Mesenchymal stem cell (in vitro differentiated cells and primary cell): ENCODE results near the gene TESK2.
"Not testable (repeated sequence)": the region's sequence is repeated elsewhere in the genome, so short reads cannot be mapped to it uniquely, and the experiment has no call there.

Experiments
- DNase-seq: peaks from one replicate; pipeline ENCODE4 v3.0.0-alpha.2; 2013
- H2AFZ ChIP-seq: one replicate; pipeline ENCODE4 v1.6.1; 2013; ENCODE audit warnings: low read depth, mild to moderate bottlenecking, control low read depth, inconsistent platforms, low read length, moderate library complexity
- H2AK5ac ChIP-seq: 2 replicates; pipeline ENCODE4 v1.6.1; 2013; ENCODE audit warnings: low read length, moderate library complexity, mild to moderate bottlenecking, inconsistent platforms; ENCODE audit not compliant: severe bottlenecking
- H2BK120ac ChIP-seq: one replicate; pipeline ENCODE4 v1.6.1; 2013; ENCODE audit warnings: low read depth, mild to moderate bottlenecking, inconsistent platforms, low read length, moderate library complexity
- H2BK12ac ChIP-seq, 2 experiments: one replicate each; pipeline ENCODE4 v1.6.1; 2013; ENCODE audit warnings: inconsistent platforms in 2 of 2, low read length in 2 of 2, mild to moderate bottlenecking in 2 of 2, moderate library complexity in 2 of 2, control low read depth in 1 of 2
- H2BK15ac ChIP-seq: one replicate; pipeline ENCODE4 v1.6.1; 2013; ENCODE audit warnings: mild to moderate bottlenecking, low read depth, inconsistent platforms; ENCODE audit not compliant: poor library complexity, severe bottlenecking
- H2BK5ac ChIP-seq: 2 replicates; pipeline ENCODE4 v1.6.1; 2013; ENCODE audit warnings: low read depth, mild to moderate bottlenecking, low read length, control low read depth, inconsistent platforms; ENCODE audit not compliant: poor library complexity, severe bottlenecking
- H3K14ac ChIP-seq, 2 experiments: one replicate each; pipeline ENCODE4 v1.6.1; 2013; ENCODE audit warnings: inconsistent platforms in 2 of 2, low read length in 2 of 2, control low read depth in 1 of 2, mild to moderate bottlenecking in 1 of 2, moderate library complexity in 1 of 2
- H3K18ac ChIP-seq, 2 experiments: one replicate each; pipeline ENCODE4 v1.6.1; 2013; ENCODE audit warnings: inconsistent platforms in 2 of 2, low read length in 2 of 2, control low read depth in 1 of 2, low read depth in 1 of 2, mild to moderate bottlenecking in 1 of 2
- H3K23ac ChIP-seq, 2 experiments: one replicate each; pipeline ENCODE4 v1.6.1; 2013; ENCODE audit warnings: inconsistent platforms in 2 of 2, low read length in 2 of 2, mild to moderate bottlenecking in 2 of 2, moderate library complexity in 2 of 2, control low read depth in 1 of 2
- H3K27ac ChIP-seq: 2 replicates; pipeline ENCODE4 v1.5.1; 2013; ENCODE audit warnings: mild to moderate bottlenecking, moderate library complexity, low read length, control low read depth, inconsistent platforms; ENCODE audit not compliant: poor library complexity, severe bottlenecking
- H3K27me3 ChIP-seq, 2 experiments: 2 replicates each; pipeline versions ENCODE4 v1.6.1 to v1.7.0; 2013; ENCODE audit warnings: low read length in 2 of 2, mild to moderate bottlenecking in 2 of 2, moderate library complexity in 2 of 2, control low read depth in 1 of 2, inconsistent platforms in 1 of 2; ENCODE audit not compliant: control insufficient read depth in 1 of 2, insufficient read depth in 1 of 2
- H3K36me3 ChIP-seq, 2 experiments: 2 replicates each; pipeline versions ENCODE4 v1.6.1 to v1.7.0; 2013; ENCODE audit warnings: low read length in 2 of 2, control low read depth in 1 of 2, inconsistent platforms in 1 of 2, low read depth in 1 of 2, mild to moderate bottlenecking in 1 of 2; ENCODE audit not compliant: insufficient read depth in 2 of 2, control insufficient read depth in 1 of 2
- H3K4ac ChIP-seq, 2 experiments: one replicate each; pipeline ENCODE4 v1.6.1; 2013; ENCODE audit warnings: inconsistent platforms in 2 of 2, low read length in 2 of 2, mild to moderate bottlenecking in 2 of 2, moderate library complexity in 2 of 2, control low read depth in 1 of 2, low read depth in 1 of 2
- H3K4me1 ChIP-seq: 2 replicates; pipeline ENCODE4 v1.6.1; 2013; ENCODE audit warnings: low read depth, low read length, control low read depth; ENCODE audit not compliant: control insufficient read depth, insufficient read depth
- H3K4me2 ChIP-seq: 2 replicates; pipeline ENCODE4 v1.6.1; 2013; ENCODE audit warnings: low read length, mild to moderate bottlenecking, inconsistent platforms; ENCODE audit not compliant: poor library complexity, severe bottlenecking
- H3K4me3 ChIP-seq, 2 experiments: 2 replicates each; pipeline versions ENCODE4 v1.5.1 to v1.7.0; 2013; ENCODE audit warnings: low read length in 2 of 2, mild to moderate bottlenecking in 2 of 2, control low read depth in 1 of 2, low read depth in 1 of 2; ENCODE audit not compliant: insufficient read depth in 1 of 2
- H3K79me1 ChIP-seq: replicated peaks from 2 replicates; pipeline ENCODE4 v1.6.1; 2013; ENCODE audit warnings: mild to moderate bottlenecking, control low read depth, low read length, inconsistent platforms; ENCODE audit not compliant: poor library complexity, severe bottlenecking
- H3K9ac ChIP-seq: 2 replicates; pipeline ENCODE4 v1.7.0; 2013; ENCODE audit warnings: mild to moderate bottlenecking, low read length, moderate library complexity
- H3K9me3 ChIP-seq: 2 replicates; pipeline ENCODE4 v1.7.0; 2013; ENCODE audit warnings: mild to moderate bottlenecking, low read length; ENCODE audit not compliant: control insufficient read depth
- H4K8ac ChIP-seq: one replicate; pipeline ENCODE4 v1.6.1; 2013; ENCODE audit warnings: inconsistent platforms, mild to moderate bottlenecking, low read length, moderate library complexity
- H4K91ac ChIP-seq: one replicate; pipeline ENCODE4 v1.6.1; 2013; ENCODE audit warnings: mild to moderate bottlenecking, low read length, inconsistent platforms
- WGBS: methylation state at CpG from one replicate; pipeline ENCODE4 v1.1.7; 2013; ENCODE audit warnings: mixed read lengths; 5-methylcytosine and 5-hydroxymethylcytosine counted together

The TESK2 gene

GRCh38 chr1:45477646-45478045, 13.3 kb downstream of the TESK2 start:
- no peak for DNase-seq

DNA sequence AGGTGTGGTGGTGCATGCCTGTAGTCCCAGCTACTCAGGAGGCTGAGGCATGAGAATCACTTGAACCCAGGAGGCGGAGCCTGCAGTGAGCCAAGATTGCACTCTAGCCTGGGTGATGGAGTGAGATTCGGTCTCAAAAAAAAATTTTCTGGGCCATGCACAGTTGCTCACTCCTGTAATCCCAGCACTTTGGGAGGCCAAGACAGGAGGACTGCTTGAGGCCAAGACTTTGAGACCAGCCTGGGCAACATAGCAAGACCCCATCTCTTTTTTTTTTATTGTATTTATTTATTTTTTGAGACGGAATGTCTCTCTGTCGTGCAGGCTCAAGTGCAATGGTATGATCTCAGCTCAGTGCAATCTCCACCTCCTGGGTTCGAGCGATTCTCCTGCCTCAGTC, 16.8 kb downstream of the TESK2 start:
- H2BK15ac ChIP-seq, H2BK5ac ChIP-seq, H4K8ac ChIP-seq, H4K91ac ChIP-seq, H3K36me3 ChIP-seq, H3K4me3 ChIP-seq, H3K14ac ChIP-seq, H3K18ac ChIP-seq, H3K9ac ChIP-seq, H3K4ac ChIP-seq, H2AFZ ChIP-seq, H2BK12ac ChIP-seq, DNase-seq, H3K27me3 ChIP-seq, H3K4me1 ChIP-seq, H3K27ac ChIP-seq, H3K23ac ChIP-seq, H3K4me2 ChIP-seq, H3K79me1 ChIP-seq, H2AK5ac ChIP-seq, H2BK120ac ChIP-seq, H3K9me3 ChIP-seq: not testable (repeated sequence)
- over 99% methylated on average over 6 of the region's 6 CpGs for WGBS

More at GRCh38 chr1:45477646-45478045, 13.3 kb downstream of the TESK2 start:
- no peak overlapping the region for H4K8ac ChIP-seq
- no peak overlapping the region for H2AFZ ChIP-seq
- no peak overlapping the region for H3K14ac ChIP-seq
- H2BK15ac ChIP-seq, result no peak overlapping the region
- H4K91ac ChIP-seq, result no peak overlapping the region
- 97% methylated on average over 3 of the region's 3 CpGs for WGBS
- H3K4me1 ChIP-seq, result no peaks in the 10 kb centered on the region
- H3K4ac ChIP-seq, result no peak overlapping the region
- no peak overlapping the region for H2BK5ac ChIP-seq
- H2BK120ac ChIP-seq, result no peak overlapping the region
- H3K18ac ChIP-seq, result no peak overlapping the region
- H3K9me3 ChIP-seq, result no peaks in the 10 kb centered on the region
- no peak overlapping the region for H2AK5ac ChIP-seq
- no peak overlapping the region for H2BK12ac ChIP-seq
- H3K9ac ChIP-seq, result no peak overlapping the region
- no peak overlapping the region for H3K4me3 ChIP-seq
- no peaks in the 10 kb centered on the region for H3K36me3 ChIP-seq
- no peaks in the 10 kb centered on the region for H3K27me3 ChIP-seq
- H3K27ac ChIP-seq, result no peak overlapping the region
- H3K23ac ChIP-seq, result no peak overlapping the region
- no peak overlapping the region for H3K4me2 ChIP-seq
- H3K79me1 ChIP-seq, result no peaks in the 10 kb centered on the region

- WGBS, result 60% methylated on average over 1 of the region's 2 CpGs
- no peak overlapping the region for H3K23ac ChIP-seq
- no peak overlapping the region for H3K14ac ChIP-seq
- DNase-seq, result no peak
- no peaks in the 10 kb centered on the region for H3K36me3 ChIP-seq
- H3K9ac ChIP-seq, result no peak overlapping the region
- H2BK15ac ChIP-seq, result no peak overlapping the region
- no peak overlapping the region for H3K4me2 ChIP-seq
- H2BK5ac ChIP-seq, result no peak overlapping the region
- H4K91ac ChIP-seq, result no peak overlapping the region
- H2BK12ac ChIP-seq, result no peak overlapping the region
- no peak overlapping the region for H2AK5ac ChIP-seq
- no peak overlapping the region for H3K27ac ChIP-seq
- no peaks in the 10 kb centered on the region for H3K79me1 ChIP-seq
- H3K27me3 ChIP-seq, result no peaks in the 10 kb centered on the region
- no peak overlapping the region for H2BK120ac ChIP-seq
- no peak overlapping the region for H4K8ac ChIP-seq
- no peak overlapping the region for H3K18ac ChIP-seq
- H3K4me3 ChIP-seq, result no peak overlapping the region
- no peak overlapping the region for H3K4ac ChIP-seq
- H2AFZ ChIP-seq, result no peak overlapping the region
- no peaks in the 10 kb centered on the region for H3K4me1 ChIP-seq
- no peaks in the 10 kb centered on the region for H3K9me3 ChIP-seq
Observed at GRCh38 chr1:45473302-45473701, 17.7 kb downstream of the TESK2 start.

GRCh38 chr1:45470306-45470798, 20.6 kb downstream of the TESK2 start:
- Histone ChIP-seq H2BK120ac (no peak overlapping the region), H4K8ac (no peak overlapping the region), H2AFZ (no peak overlapping the region), H2BK5ac (no peak overlapping the region), H2BK12ac (no peak overlapping the region), H3K23ac (no peak overlapping the region), H3K4ac (no peak overlapping the region), H3K4me1 (no peaks in the 10 kb centered on the region), H3K14ac (no peak overlapping the region), H3K4me2 (no peak overlapping the region), H3K27ac (no peak overlapping the region), H2BK15ac (no peak overlapping the region), H3K9me3 (no peaks in the 10 kb centered on the region), H2AK5ac (no peak overlapping the region), H3K79me1 (no peaks in the 10 kb centered on the region), H3K4me3 (no peak overlapping the region), H3K36me3 (no peaks in the 10 kb centered on the region), H4K91ac (no peak overlapping the region), H3K27me3 (no peaks in the 10 kb centered on the region), H3K9ac (no peak overlapping the region), H3K18ac (no peak overlapping the region)
- DNase-seq, result no peak
- 76% methylated on average over 2 of the region's 2 CpGs for WGBS
